Endodermal cell (in vitro differentiated cells): Measurements from ENCODE around the gene SPAST. TPM values are rescaled to one million over a fixed set of nuclear protein-coding genes. Genes with fewer than 3 reads are reported as not detected.

Source experiments
- DNase-seq: peaks from one replicate; pipeline ENCODE4 v3.0.0-alpha.2; 2017
- H3K27ac ChIP-seq: 2 replicates; pipeline ENCODE4 v1.5.1; 2013; ENCODE audit warnings: mild to moderate bottlenecking, low read depth, low read length, moderate library complexity
- H3K27me3 ChIP-seq: 2 replicates; pipeline ENCODE4 v1.6.1; 2013; ENCODE audit warnings: mild to moderate bottlenecking, low read length, moderate library complexity; ENCODE audit not compliant: insufficient read depth, control insufficient read depth, poor library complexity, severe bottlenecking
- H3K36me3 ChIP-seq: 2 replicates; pipeline ENCODE4 v1.7.0; 2013; ENCODE audit warnings: mild to moderate bottlenecking, low read length, moderate library complexity; ENCODE audit not compliant: control insufficient read depth, insufficient read depth
- H3K4me1 ChIP-seq: one replicate; pipeline ENCODE4 v1.7.0; 2013; ENCODE audit warnings: low read length; ENCODE audit not compliant: control insufficient read depth, insufficient read depth
- H3K4me3 ChIP-seq: 2 replicates; pipeline ENCODE4 v1.5.1; 2013; ENCODE audit warnings: mild to moderate bottlenecking, low read length, moderate library complexity
- H3K9ac ChIP-seq: 2 replicates; pipeline ENCODE4 v1.6.1; 2013; ENCODE audit warnings: mild to moderate bottlenecking, low read length, moderate library complexity; ENCODE audit not compliant: poor library complexity, severe bottlenecking; ENCODE audit errors: extremely low read depth
- H3K9me3 ChIP-seq: 2 replicates; pipeline ENCODE4 v1.6.1; 2013; ENCODE audit warnings: mild to moderate bottlenecking, low read length, moderate library complexity; ENCODE audit not compliant: control insufficient read depth
- H3K27ac Mint-ChIP-seq: 2 replicates; pipeline ENCODE4 v1.8.0; 2020; ENCODE audit warnings: mixed read lengths
- H3K27me3 Mint-ChIP-seq: 2 replicates; pipeline ENCODE4 v1.8.0; 2021; ENCODE audit warnings: mild to moderate bottlenecking, mixed read lengths; ENCODE audit not compliant: insufficient read depth
- H3K36me3 Mint-ChIP-seq: 2 replicates; pipeline ENCODE4 v1.8.0; 2020; ENCODE audit warnings: low read depth, mixed read lengths
- H3K4me1 Mint-ChIP-seq: 2 replicates; pipeline ENCODE4 v1.8.0; 2020; ENCODE audit warnings: mixed read lengths
- H3K4me3 Mint-ChIP-seq: 2 replicates; pipeline ENCODE4 v1.8.0; 2020; ENCODE audit warnings: mild to moderate bottlenecking, moderate library complexity, mixed read lengths
- H3K9me3 Mint-ChIP-seq: 2 replicates; pipeline ENCODE4 v1.8.0; 2020; ENCODE audit warnings: mild to moderate bottlenecking, mixed read lengths
- CTCF ChIP-seq: fragments of 200-600 bp; sonication (generic); conservative IDR thresholded peaks from 2 replicates; pipeline ENCODE4 v1.5.0; 2021; ENCODE audit warnings: antibody characterized with exemption, mild to moderate bottlenecking
- WGBS, 2 experiments: methylation state at CpG; one replicate each; pipeline versions ENCODE4 v1.1.5 to v1.1.7; 2013; ENCODE audit warnings: missing lambda C conversion rate in 2 of 2, mixed read lengths in 1 of 2; ENCODE audit not compliant: insufficient coverage in 1 of 2, insufficient read length in 1 of 2; 5-methylcytosine and 5-hydroxymethylcytosine counted together
- total RNA-seq, 2 donors: library from RNA; stranded (reverse); fragmentation: NEBNext Ultra II Directional in 1 of 2; extraction: Animal tissue kit (Norgen Biotek cat#: 25700) in 1 of 2; gene quantifications; 2 replicates in 1 of 2; 3 replicates in 1 of 2; pipeline ENCODE4 v1.2.1, GENCODE V29; 2021

SPAST gene
- total RNA-seq, 2 donors from 2014 or later = 25.7 to 34.6 TPM

GRCh38 chr2:32168513-32168912, 105.2 kb downstream of the SPAST start:
- Mint-ChIP-seq H3K9me3 (no peaks in the 10 kb centered on the region), H3K4me3 (no peak overlapping the region), H3K27me3 (no peaks in the 10 kb centered on the region), H3K36me3 (peaks cover 7% of the 10 kb centered on the region), H3K4me1 (peaks cover 7% of the 10 kb centered on the region), H3K27ac (no peak overlapping the region)
- TF ChIP-seq CTCF = no peak
- Histone ChIP-seq H3K27me3 (no peaks in the 10 kb centered on the region), H3K4me3 (no peak overlapping the region), H3K9me3 (no peaks in the 10 kb centered on the region), H3K36me3 (peaks cover 21% of the 10 kb centered on the region), H3K27ac (no peak overlapping the region), H3K9ac (no peak overlapping the region), H3K4me1 (no peaks in the 10 kb centered on the region)
- 75 to 97% methylated on average over 1 to 2 of the region's 2 CpGs for WGBS, 2 experiments
- DNase-seq = no peak

GRCh38 chr2:32172870-32173269, 109.5 kb downstream of the SPAST start:
- Histone ChIP-seq H3K27me3 (no peaks in the 10 kb centered on the region), H3K9ac (no peak overlapping the region), H3K4me1 (no peaks in the 10 kb centered on the region), H3K9me3 (no peaks in the 10 kb centered on the region), H3K27ac (no peak overlapping the region), H3K36me3 (peaks cover 52% of the 10 kb centered on the region), H3K4me3 (no peak overlapping the region)
- Mint-ChIP-seq H3K9me3 (no peaks in the 10 kb centered on the region), H3K4me3 (no peak overlapping the region), H3K36me3 (peaks cover 33% of the 10 kb centered on the region), H3K27me3 (no peaks in the 10 kb centered on the region), H3K27ac (no peak overlapping the region), H3K4me1 (no peaks in the 10 kb centered on the region)
- no peak for TF ChIP-seq CTCF
- WGBS, 2 experiments = 85 to 97% methylated on average over 2 of the region's 2 CpGs
- DNase-seq = no peak

- no peak for DNase-seq
- WGBS, 2 experiments = 95 to 97% methylated on average over 4 to 6 of the region's 6 CpGs
- Mint-ChIP-seq H3K27ac (no peak overlapping the region), H3K4me3 (no peak overlapping the region), H3K36me3 (peaks cover 48% of the 10 kb centered on the region), H3K4me1 (no peaks in the 10 kb centered on the region), H3K27me3 (no peaks in the 10 kb centered on the region), H3K9me3 (no peaks in the 10 kb centered on the region)
- Histone ChIP-seq H3K27me3 (no peaks in the 10 kb centered on the region), H3K4me3 (no peak overlapping the region), H3K27ac (no peak overlapping the region), H3K4me1 (no peaks in the 10 kb centered on the region), H3K9me3 (no peaks in the 10 kb centered on the region), H3K9ac (no peak overlapping the region), H3K36me3 (peaks cover 40% of the 10 kb centered on the region)
- no peak for TF ChIP-seq CTCF
Observed at GRCh38 chr2:32182667-32183066, 119.3 kb downstream of the SPAST start.
